ENCODE measurements around the gene NUP62CL. TPM values are rescaled to one million over a fixed set of nuclear protein-coding genes. Genes with fewer than 3 reads are reported as not detected.

The NUP62CL gene
- total and polyA plus RNA-seq, 2 of the 13 experiments (the other 11 are each of a cell fraction or from before 2014, with no cell fraction given) = 4.2 to 5.8 TPM

DNA sequence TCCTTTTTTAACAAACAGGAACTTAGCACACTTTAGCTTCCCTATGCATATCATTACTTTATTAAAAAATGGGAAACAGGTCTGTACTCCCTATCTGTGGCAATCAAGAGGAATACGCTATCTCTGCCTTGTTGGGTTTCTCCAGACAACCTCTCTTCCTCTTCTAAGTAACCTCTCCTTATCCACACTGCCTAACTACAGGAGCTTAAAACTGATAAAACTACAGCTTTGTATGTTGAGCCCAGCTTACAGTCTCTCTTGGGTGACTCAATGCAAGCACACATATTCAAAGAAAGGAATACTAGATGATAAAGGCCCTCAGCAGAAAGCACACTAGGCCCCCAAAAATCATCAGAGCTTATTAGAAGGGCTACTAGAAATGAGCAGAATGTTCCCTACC is 8.9 kb downstream of the NUP62CL start:
- WGBS (ENCODE audit: low lambda C conversion rate) = 94% methylated on average over 1 of the region's 1 CpG
- no peak for ATAC-seq

DNA sequence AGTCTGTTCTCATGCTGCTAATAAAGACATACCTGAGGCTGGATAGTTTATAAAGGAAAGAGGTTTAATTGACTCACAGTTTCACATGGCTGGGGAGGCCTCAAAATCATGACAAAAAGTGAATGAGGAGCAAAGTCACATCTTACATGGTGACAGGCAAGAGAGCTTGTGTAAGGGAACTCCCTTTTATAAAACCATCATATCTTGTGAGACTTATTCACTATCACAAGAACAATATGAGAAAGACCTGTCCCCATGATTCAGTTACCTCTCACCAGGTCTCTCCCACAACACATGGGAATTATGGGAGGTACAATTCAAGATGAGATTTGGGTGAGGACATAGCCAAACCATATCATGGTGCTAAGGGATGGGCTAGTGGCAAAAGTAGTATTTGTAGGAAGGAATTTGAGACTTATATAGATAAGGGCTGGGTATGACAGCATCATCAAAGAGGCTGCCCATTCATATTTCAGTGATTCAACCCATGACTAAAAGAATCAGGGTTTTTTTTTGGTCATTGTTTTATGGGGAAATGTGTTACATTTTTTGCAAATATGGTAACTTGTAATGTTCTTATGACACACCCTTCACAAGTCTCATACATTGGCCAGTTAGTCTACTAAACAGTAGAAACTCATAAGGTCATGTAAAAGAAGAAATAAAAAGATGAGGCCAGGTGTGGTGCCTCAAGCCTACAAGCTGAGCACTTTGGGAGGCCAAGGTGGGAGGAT is 34.7 kb downstream of the NUP62CL start:
- in situ Hi-C loops (cut with HindIII; ENCODE audit: extremely low pct_ligation_motif_present, low pct_unique_long_range_greater_than_20kb) = no loop called here
- ATAC-seq = no peak
- H3K9ac ChIP-seq (ENCODE audit: insufficient read depth, low read depth, low read length) = no peak overlapping the region
- TF ChIP-seq SRSF9 (IDR thresholded peaks at IDR 0.05; ENCODE audit: borderline replicate concordance, insufficient read depth, low read depth, low read length, poor library complexity, severe bottlenecking) = no peak
- TF ChIP-seq, protein P1, sequence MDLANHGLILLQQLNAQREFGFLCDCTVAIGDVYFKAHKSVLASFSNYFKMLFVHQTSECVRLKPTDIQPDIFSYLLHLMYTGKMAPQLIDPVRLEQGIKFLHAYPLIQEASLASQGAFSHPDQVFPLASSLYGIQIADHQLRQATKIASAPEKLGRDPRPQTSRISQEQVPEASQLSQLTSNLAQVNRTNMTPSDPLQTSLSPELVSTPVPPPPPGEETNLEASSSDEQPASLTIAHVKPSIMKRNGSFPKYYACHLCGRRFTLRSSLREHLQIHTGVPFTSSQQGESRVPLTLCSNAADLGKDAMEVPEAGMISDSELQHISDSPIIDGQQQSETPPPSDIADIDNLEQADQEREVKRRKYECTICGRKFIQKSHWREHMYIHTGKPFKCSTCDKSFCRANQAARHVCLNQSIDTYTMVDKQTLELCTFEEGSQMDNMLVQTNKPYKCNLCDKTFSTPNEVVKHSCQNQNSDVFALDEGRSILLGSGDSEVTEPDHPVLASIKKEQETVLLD (CRISPR knock-in tag; IDR thresholded peaks at IDR 0.05; ENCODE audit: low read depth) = no peak
- no peak for TF ChIP-seq KDM3A (CRISPR knock-in tag; IDR thresholded peaks at IDR 0.05; ENCODE audit: low read depth)
- no peak for TF ChIP-seq THYN1 (CRISPR knock-in tag; IDR thresholded peaks at IDR 0.05; ENCODE audit: borderline replicate concordance, low read depth)
- TF ChIP-seq, protein P2, sequence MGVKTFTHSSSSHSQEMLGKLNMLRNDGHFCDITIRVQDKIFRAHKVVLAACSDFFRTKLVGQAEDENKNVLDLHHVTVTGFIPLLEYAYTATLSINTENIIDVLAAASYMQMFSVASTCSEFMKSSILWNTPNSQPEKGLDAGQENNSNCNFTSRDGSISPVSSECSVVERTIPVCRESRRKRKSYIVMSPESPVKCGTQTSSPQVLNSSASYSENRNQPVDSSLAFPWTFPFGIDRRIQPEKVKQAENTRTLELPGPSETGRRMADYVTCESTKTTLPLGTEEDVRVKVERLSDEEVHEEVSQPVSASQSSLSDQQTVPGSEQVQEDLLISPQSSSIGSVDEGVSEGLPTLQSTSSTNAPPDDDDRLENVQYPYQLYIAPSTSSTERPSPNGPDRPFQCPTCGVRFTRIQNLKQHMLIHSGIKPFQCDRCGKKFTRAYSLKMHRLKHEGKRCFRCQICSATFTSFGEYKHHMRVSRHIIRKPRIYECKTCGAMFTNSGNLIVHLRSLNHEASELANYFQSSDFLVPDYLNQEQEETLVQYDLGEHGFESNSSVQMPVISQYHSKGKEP (CRISPR knock-in tag; IDR thresholded peaks at IDR 0.05) = no peak
- TF ChIP-seq HMGA1 (CRISPR knock-in tag; conservative IDR thresholded peaks at IDR 0.05) = no peak
- no peak for TF ChIP-seq AGO2 (optimal IDR thresholded peaks at IDR 0.05; ENCODE audit: low read depth, low read length)
- TF ChIP-seq, protein P3, sequence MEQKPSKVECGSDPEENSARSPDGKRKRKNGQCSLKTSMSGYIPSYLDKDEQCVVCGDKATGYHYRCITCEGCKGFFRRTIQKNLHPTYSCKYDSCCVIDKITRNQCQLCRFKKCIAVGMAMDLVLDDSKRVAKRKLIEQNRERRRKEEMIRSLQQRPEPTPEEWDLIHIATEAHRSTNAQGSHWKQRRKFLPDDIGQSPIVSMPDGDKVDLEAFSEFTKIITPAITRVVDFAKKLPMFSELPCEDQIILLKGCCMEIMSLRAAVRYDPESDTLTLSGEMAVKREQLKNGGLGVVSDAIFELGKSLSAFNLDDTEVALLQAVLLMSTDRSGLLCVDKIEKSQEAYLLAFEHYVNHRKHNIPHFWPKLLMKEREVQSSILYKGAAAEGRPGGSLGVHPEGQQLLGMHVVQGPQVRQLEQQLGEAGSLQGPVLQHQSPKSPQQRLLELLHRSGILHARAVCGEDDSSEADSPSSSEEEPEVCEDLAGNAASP (CRISPR knock-in tag; IDR thresholded peaks at IDR 0.05; ENCODE audit: borderline replicate concordance) = no peak

More for the DNA sequence above, 8.9 kb downstream of the NUP62CL start:
- no peak overlapping the region for H3K4me2 ChIP-seq (ENCODE audit: low read depth, low read length)
- H3K4me3 ChIP-seq (replicated peaks in 1 of 3; ENCODE audit: insufficient read depth in 1 of 3, low read depth in 2 of 3, low read length in 3 of 3) = no peak overlapping the region
- no peak overlapping the region for H3K9ac ChIP-seq (ENCODE audit: insufficient read depth, low read depth, low read length)
- no peaks in the 10 kb centered on the region for H3K36me3 ChIP-seq (replicated peaks in 1 of 2; ENCODE audit: control insufficient read depth in 1 of 2, insufficient read depth in 2 of 2, low read length in 2 of 2)
- no peak for FAIRE-seq
- H4K20me1 ChIP-seq (ENCODE audit: insufficient read depth, low read length) = no peaks in the 10 kb centered on the region
- H3K9me3 ChIP-seq (ENCODE audit: low read length) = no peaks in the 10 kb centered on the region
- no peak overlapping the region for H2AFZ ChIP-seq (ENCODE audit: low read length)
- DNase-seq (ENCODE audit: low spot score) = no peak
- in situ Hi-C loops (cut with HindIII; ENCODE audit: extremely low pct_ligation_motif_present, low pct_unique_long_range_greater_than_20kb) = no loop called here
- H3K79me2 ChIP-seq (ENCODE audit: insufficient read depth, low read length) = no peaks in the 10 kb centered on the region
- CTCF ChIA-PET (ENCODE audit: low intra/inter-chr PET ratio, low total read pairs) = no interaction called here
- intact Hi-C loops (cut with micrococcal nuclease; ENCODE audit: unreplicated experiment) = no loop called here
- BruUV-seq (replicated peaks) = no TSS peak
- no peak for TF ChIP-seq RARG (CRISPR knock-in tag; IDR thresholded peaks at IDR 0.05; ENCODE audit: low read depth)
- no peak for TF ChIP-seq CC2D1A (CRISPR knock-in tag; IDR thresholded peaks at IDR 0.05)
- TF ChIP-seq CBX2 (IDR thresholded peaks at IDR 0.05; ENCODE audit: low read depth, low read length) = no peak
- TF ChIP-seq CBX2 (CRISPR knock-in tag; IDR thresholded peaks at IDR 0.05; ENCODE audit: low read depth) = no peak
- TF ChIP-seq CREM (IDR thresholded peaks at IDR 0.05) = no peak
- TF ChIP-seq CREM (CRISPR knock-in tag; IDR thresholded peaks at IDR 0.05) = no peak
- no peak for TF ChIP-seq ZNF24 (IDR thresholded peaks at IDR 0.05)
- no peak for TF ChIP-seq ZNF251 (CRISPR knock-in tag; IDR thresholded peaks at IDR 0.05)
- TF ChIP-seq, protein P4, sequence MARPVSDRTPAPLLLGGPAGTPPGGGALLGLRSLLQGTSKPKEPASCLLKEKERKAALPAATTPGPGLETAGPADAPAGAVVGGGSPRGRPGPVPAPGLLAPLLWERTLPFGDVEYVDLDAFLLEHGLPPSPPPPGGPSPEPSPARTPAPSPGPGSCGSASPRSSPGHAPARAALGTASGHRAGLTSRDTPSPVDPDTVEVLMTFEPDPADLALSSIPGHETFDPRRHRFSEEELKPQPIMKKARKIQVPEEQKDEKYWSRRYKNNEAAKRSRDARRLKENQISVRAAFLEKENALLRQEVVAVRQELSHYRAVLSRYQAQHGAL (CRISPR knock-in tag; IDR thresholded peaks at IDR 0.05; ENCODE audit: not compliant biosample characterization) = no peak
- TF ChIP-seq ZNF672 (CRISPR knock-in tag; IDR thresholded peaks at IDR 0.05) = no peak
- no peaks in the 10 kb centered on the region for H3K4me1 ChIP-seq (ENCODE audit: insufficient read depth, low read length)
- no peak overlapping the region for H3K27ac ChIP-seq (ENCODE audit: extremely low read length, insufficient read depth, low read length)
- POLR2A ChIA-PET = no interaction called here
- no peaks in the 10 kb centered on the region for H3K27me3 ChIP-seq (ENCODE audit: control insufficient read depth in 1 of 2, insufficient read depth in 2 of 2, low read length in 2 of 2)

More for the DNA sequence above, 34.7 kb downstream of the NUP62CL start:
- Histone ChIP-seq H3K4me1 (ENCODE audit: insufficient read depth, low read length) (no peaks in the 10 kb centered on the region), H3K4me2 (ENCODE audit: low read depth, low read length) (no peak overlapping the region), H3K4me3 (replicated peaks in 1 of 3; ENCODE audit: insufficient read depth in 1 of 3, low read depth in 2 of 3, low read length in 3 of 3) (no peak overlapping the region), H3K79me2 (ENCODE audit: insufficient read depth, low read length) (no peaks in the 10 kb centered on the region), H3K9me3 (ENCODE audit: low read length) (no peaks in the 10 kb centered on the region), H3K27ac (ENCODE audit: extremely low read length, insufficient read depth, low read length) (no peak overlapping the region), H4K20me1 (ENCODE audit: insufficient read depth, low read length) (no peaks in the 10 kb centered on the region), H3K27me3 (ENCODE audit: control insufficient read depth in 1 of 2, insufficient read depth in 2 of 2, low read length in 2 of 2) (no peaks in the 10 kb centered on the region), H3K36me3 (replicated peaks in 1 of 2; ENCODE audit: control insufficient read depth in 1 of 2, insufficient read depth in 2 of 2, low read length in 2 of 2) (no peaks in the 10 kb centered on the region), H2AFZ (ENCODE audit: low read length) (no peak overlapping the region)
- POLR2A ChIA-PET = no interaction called here
- intact Hi-C loops (cut with micrococcal nuclease; ENCODE audit: unreplicated experiment) = no loop called here
- no peak for DNase-seq (ENCODE audit: low spot score)
- CTCF ChIA-PET (ENCODE audit: low intra/inter-chr PET ratio, low total read pairs) = no interaction called here
- BruUV-seq (replicated peaks) = no TSS peak
- no peak for FAIRE-seq

Data from HepG2 (cell line).